ENCODE measurements around the gene FOCAD.

FOCAD gene

GRCh38 chr9:20729523-20729922 lies 45.5 kb downstream of the FOCAD start:
- no peak for DNase-seq (ENCODE audit: low read depth)

- DNase-seq (ENCODE audit: low read depth): no peak
Observed at GRCh38 chr9:20732118-20732517, 48.1 kb downstream of the FOCAD start.

- DNase-seq (ENCODE audit: low read depth): no peak
Observed at GRCh38 chr9:20734275-20734674, 50.2 kb downstream of the FOCAD start.

- no peak for DNase-seq (ENCODE audit: low read depth)
Observed at GRCh38 chr9:20740304-20740703, 56.2 kb downstream of the FOCAD start.

GRCh38 chr9:20740929-20741582 lies 57.0 kb downstream of the FOCAD start:
- no peak for DNase-seq (ENCODE audit: low read depth)

- DNase-seq (ENCODE audit: low read depth): no peak
Observed at GRCh38 chr9:20742833-20743232, 58.8 kb downstream of the FOCAD start.

DNA sequence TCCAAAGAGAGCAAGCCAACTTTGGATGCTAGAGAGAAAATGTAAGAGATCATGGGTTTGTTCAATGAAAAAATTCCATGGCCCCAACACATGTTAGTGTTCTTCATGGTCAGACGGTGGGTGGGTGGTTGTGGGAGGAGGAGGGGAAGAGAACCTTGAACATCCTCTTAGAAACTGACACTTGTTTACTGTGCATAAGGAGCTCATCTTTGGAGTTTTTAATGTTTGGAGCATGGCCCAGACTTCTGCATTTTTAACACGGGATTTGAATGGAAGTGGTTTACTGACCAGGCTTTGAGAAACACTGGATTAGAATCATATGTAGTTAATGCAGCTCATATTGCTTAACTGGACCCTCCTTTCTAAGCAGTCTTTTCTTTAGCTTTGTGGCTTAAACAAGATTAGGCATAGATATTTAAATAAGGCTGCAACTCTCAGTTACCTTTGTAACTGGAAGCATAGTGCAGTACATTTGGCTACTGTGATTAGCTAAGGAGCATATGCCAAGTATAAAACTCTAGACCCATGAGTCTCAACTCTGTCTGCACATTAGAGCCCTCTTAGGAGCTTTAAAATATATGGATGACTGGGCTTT lies 60.1 kb downstream of the FOCAD start:
- no peak for DNase-seq (ENCODE audit: low read depth)

- DNase-seq (ENCODE audit: low read depth): no peak
Observed at GRCh38 chr9:20746967-20747366, 62.9 kb downstream of the FOCAD start.

GRCh38 chr9:20749496-20750198 lies 65.6 kb downstream of the FOCAD start:
- DNase-seq (ENCODE audit: low read depth): no peak

DNA sequence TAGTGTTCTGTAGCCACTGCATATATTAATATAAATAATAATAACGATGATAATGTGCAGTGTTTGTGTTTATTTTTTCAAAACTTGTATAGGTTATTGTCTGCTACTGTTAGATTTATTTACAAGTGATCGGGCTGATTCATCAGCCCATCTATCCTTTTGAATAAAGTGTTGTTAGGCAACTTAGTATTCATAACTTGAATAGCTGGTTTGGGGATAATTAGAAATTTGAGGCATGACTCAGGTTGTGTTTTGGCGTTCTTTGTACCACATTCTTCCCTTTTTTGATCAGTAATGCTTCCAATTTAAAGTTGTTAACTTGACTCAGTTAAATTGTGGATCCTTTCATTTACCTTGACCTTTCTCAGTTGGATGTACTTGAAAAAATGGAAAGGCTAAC lies 69.7 kb downstream of the FOCAD start:
- DNase-seq (ENCODE audit: low read depth): no peak

DNA sequence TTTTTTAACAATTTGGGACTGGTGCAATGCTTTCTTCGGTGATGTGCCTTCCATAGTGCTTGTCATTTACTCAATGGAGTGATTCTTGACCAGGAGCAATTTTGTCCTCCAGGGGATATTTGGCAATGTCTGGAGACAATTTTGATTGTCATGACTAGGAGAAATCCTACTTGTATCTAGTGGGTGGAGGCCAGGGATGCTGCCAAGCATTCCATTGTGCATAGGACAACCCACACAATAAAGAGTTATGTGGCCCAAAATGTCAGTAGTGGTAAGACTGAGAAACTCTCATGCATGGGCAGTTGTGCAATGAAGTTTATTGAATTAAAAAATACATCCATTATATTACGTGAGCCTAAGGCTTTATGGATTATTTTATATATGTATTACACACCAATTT lies 70.5 kb downstream of the FOCAD start:
- DNase-seq (ENCODE audit: low read depth): no peak

DNA sequence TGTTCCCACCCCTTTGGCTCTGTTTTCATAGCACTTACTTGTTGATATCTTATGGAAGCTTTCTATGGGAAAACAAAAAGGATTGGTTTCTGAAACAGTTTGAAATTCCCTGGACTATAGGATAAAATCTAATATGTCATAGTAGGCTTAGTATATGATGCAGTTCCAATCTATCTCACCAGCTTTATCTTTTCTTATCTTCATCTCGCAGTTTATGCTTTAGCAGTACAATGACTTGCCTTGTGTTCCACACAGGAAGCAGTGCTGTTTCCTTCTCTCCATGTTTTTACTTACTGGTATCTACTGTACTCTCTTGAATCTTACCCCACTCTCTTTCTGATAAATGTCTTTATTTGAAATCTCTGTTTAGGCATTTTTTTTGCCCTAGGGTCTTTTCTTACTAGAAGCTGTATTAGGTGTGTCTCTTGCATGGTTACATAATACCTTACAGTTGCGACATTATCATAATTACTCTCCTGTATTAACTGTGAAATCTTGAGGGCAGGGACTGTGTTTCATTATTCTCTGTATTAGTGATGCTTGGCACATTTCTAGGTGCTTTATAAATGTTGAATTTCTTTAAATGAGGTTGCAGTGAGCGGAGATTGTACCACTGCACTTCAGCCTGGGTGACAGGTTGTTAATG lies 76.3 kb downstream of the FOCAD start:
- no peak for DNase-seq (ENCODE audit: low read depth)

DNA sequence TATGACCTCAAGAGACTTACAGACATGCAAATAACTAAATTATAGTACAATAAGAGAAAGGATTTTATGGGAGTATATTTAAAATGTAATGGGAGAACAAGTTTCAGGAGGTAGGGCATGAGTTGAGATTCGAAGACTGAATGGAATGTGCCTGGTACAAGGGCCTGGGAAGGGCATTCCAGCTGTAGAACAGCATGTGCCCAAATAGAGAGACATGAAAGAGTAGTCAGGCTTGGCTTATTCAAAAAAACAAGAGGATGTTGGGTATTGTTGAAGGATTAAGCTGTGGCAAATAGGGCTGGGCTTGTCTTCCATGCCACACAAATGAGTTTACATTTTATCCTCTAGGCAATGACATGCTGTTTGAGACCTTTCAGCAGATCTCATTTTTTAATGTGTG lies 86.9 kb downstream of the FOCAD start:
- DNase-seq (ENCODE audit: low read depth): no peak

GRCh38 chr9:20771729-20772128 lies 87.7 kb downstream of the FOCAD start:
- DNase-seq (ENCODE audit: low read depth): no peak

DNA sequence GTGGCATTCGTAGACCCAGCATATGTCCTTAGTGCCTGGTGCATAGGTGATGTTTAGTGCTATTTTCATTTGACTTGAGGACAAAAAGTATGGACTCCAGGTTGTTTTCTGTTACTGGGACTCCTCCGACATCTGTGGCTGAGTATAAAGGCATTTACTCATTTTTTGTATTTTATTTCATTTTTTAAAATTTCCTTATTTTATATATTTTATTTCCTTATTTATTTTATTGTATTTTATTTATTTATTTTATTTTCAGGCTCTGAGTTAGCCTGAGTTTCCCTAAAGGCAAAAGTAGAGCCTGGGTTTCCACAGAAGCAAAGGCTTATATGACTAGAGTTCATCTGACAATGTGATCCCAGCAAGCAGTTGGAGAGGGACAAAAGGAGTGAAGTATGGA lies 91.6 kb downstream of the FOCAD start:
- no peak for DNase-seq (ENCODE audit: low read depth)

DNA sequence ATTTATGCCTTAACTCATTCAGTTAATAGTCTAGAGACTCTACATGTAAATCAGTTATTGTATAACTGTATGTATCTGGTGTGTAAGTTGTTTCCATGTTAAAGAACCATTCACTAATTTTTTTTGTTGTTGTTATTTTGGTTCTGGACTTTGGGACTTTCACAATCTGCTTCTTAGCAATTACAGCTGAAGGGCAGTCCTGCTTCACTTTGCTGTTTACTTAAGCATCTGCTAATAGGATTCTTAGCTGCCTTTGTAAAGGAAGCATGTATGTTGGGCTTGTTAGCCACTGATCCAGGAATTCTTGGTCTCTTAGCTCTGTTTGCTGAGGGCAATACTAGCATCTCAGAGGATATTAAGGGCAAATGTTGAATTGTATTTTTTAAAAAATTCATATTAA lies 97.0 kb downstream of the FOCAD start:
- DNase-seq (ENCODE audit: low read depth): no peak

- no peak for DNase-seq (ENCODE audit: low read depth)
Observed at GRCh38 chr9:20782289-20782688, 98.2 kb downstream of the FOCAD start.

DNA sequence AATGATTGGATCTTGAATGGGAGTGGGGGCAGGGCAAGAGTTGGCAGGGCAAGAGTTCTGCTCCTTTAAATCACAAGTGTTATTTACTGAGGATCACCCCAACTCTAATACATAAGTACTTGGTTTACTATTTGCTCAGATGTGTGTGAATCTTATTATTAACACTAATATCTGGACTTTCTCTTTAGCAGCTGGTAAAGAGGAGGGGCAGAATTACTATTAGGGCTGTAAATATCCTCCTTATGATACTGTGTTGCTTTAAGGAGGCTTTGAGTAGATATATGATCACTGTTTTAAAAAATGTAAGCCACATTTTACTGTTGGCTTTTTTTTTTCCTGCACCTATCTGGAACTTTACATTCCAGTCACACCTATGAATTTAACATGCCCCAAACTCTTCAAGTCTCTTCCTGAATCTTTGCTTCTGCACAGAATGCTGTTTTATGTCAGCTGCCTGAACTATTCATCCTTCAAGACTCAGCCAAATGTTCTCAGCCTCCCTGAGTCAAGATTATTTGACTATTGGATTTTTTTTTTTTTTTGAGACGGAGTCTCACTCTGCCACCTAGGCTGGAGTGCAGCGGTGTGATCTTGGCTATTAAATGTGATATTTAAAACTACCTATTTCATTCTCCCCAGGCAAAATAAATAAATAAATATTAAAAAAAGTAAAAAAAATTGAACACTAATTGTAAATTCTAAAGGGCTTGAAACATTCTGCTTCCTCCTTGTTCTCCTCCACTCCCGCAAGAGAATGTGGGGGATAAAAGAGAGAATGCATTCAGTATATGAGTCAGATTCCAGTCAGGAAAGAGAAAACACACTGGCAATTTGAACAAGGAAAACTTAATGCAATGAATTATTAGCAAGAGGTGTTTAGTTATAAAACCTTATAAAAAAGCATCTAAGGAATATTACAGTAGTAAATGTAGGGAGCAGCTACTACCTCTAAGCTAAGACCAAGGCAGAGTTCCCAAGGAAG lies 99.3 kb downstream of the FOCAD start:
- DNase-seq (ENCODE audit: low read depth): no peak

GRCh38 chr9:20784196-20784595 lies 100.1 kb downstream of the FOCAD start:
- no peak for DNase-seq (ENCODE audit: low read depth)

DNA sequence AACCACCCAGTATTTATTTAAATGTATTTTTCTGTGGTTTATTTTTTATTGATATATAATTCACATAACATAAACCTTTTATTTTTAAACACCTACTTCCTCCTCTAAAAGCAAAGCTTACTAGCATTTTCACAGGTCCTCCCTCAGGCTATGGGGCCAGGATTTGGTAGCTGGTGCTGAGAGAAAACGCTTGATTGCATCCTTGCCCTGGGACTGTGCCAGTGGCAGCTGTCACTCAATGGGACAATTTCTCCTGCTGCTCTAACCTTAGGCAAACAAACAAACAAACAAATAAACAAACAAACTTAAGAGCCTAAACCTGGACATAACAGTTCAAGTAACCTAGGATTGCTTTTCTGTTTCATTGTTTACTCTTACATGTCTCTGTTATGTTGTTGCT lies 102.7 kb downstream of the FOCAD start:
- DNase-seq (ENCODE audit: low read depth): no peak

GRCh38 chr9:20788526-20789451 lies 104.7 kb downstream of the FOCAD start:
- DNase-seq (ENCODE audit: low read depth): no peak

Data from stimulated activated CD8-positive, alpha-beta memory T cell treated with anti-CD3 and anti-CD28 coated beads, Interleukin-4, amount 100 ng/mL, for 24 hours (primary cell).